ENCODE measurements around the gene FGFR2. TPM values are rescaled to one million over a fixed set of nuclear protein-coding genes. Genes with fewer than 3 reads are reported as not detected.

FGFR2 gene
- total RNA-seq, 1 experiment from 2014 or later: 135 TPM

DNA sequence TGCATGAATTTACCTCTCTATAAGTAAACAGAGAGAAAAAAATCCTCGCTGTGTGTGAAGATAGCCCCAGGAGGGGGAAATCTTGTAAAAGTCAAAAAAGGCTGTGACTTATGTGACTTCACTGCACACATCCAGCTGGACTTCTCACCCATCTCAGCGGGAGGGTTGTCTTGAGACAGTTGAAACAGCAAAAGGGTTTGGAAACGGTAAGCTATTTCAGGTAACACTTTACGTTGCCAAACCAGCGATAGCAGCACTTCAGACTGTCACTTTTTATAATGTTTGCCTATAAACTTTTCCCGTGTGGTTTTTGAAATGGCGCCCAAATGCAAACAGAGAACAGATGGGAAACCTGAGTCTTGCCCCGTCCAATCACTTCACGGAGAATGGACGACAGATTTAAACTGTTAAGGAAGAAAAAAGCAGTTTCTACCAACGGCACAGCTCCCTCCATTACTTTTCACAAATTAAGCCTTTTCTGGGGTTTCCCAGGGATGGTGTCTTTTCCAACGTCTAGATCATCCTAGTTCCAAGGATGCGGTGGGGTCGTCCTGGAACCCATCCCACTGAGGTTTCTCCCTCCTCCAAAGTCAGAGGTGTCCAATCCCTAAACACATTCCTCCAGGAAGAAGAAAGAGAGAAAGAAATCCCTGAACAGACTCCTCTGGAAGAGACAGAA, 25.2 kb downstream of the FGFR2 start:
- Histone ChIP-seq H3K4me2 (ENCODE audit: insufficient read depth, insufficient read length, low read length) (no peak overlapping the region), H2BK20ac (ENCODE audit: low read depth, low read length, poor library complexity, severe bottlenecking) (no peak overlapping the region), H3K27ac (ENCODE audit: insufficient read length, low read depth, low read length) (no peak overlapping the region), H2BK12ac (ENCODE audit: insufficient read length, low read depth, low read length) (no peak overlapping the region), H4K8ac (replicated peaks; ENCODE audit: insufficient read length, low read depth, low read length) (no peak overlapping the region), H2BK15ac (ENCODE audit: low read depth, low read length) (no peak overlapping the region), H3K18ac (ENCODE audit: insufficient read length, low read depth, low read length) (no peak overlapping the region), H3K56ac (ENCODE audit: insufficient read length, low read depth, low read length) (no peak overlapping the region), H3K14ac (ENCODE audit: insufficient read depth, low read length) (no peak overlapping the region), H4K91ac (ENCODE audit: insufficient read length, low read depth, low read length) (no peak overlapping the region), H4K20me1 (ENCODE audit: control insufficient read depth, insufficient read depth, insufficient read length) (no peaks in the 10 kb centered on the region), H3K4ac (ENCODE audit: low read depth, low read length) (no peak overlapping the region), H3K23me2 (ENCODE audit: insufficient read length, low read depth, low read length, poor library complexity, severe bottlenecking) (no peaks in the 10 kb centered on the region), H3T11ph (ENCODE audit: low read length) (no peak overlapping the region), H3K79me2 (ENCODE audit: insufficient read depth, low read length) (peaks cover 67% of the 10 kb centered on the region), H3K23ac (ENCODE audit: insufficient read length, low read depth, low read length) (no peak overlapping the region), H2AFZ (ENCODE audit: low read length) (no peak overlapping the region), H3K27me3 (ENCODE audit: insufficient read depth, low read length) (no peaks in the 10 kb centered on the region), H3K9me3 (ENCODE audit: control insufficient read depth, low read depth, low read length) (no peaks in the 10 kb centered on the region), H3K79me1 (ENCODE audit: insufficient read depth, low read depth, low read length, poor library complexity, severe bottlenecking) (peaks cover 16% of the 10 kb centered on the region), H4K5ac (ENCODE audit: insufficient read length, low read depth, low read length) (no peak overlapping the region), H2AK5ac (ENCODE audit: insufficient read length, low read length) (no peak overlapping the region), H2BK5ac (ENCODE audit: insufficient read length, low read length) (no peak overlapping the region), H2BK120ac (ENCODE audit: low read depth, low read length, poor library complexity, severe bottlenecking) (no peak overlapping the region), H3K4me1 (ENCODE audit: insufficient read depth, low read length) (peaks cover 21% of the 10 kb centered on the region), H3K9ac (ENCODE audit: extremely low read depth, insufficient read length, low read length) (no peak overlapping the region)
- no CpG with 5 or more reads among the region's 14 CpGs for WGBS (ENCODE audit: extremely low coverage, insufficient read length, low lambda C conversion rate)
- H3K27me3 Mint-ChIP-seq (ENCODE audit: low read depth): no peaks in the 10 kb centered on the region; the same call in 1 of the 2 replicates
- no peaks in the 10 kb centered on the region for H3K9me3 Mint-ChIP-seq
- H3K27ac Mint-ChIP-seq: peak overlapping the region; percentile 56 to 89 (median 84); a peak in 5 of 7 replicates
- DNase-seq: no peak
- peaks cover 68 to 77% of the 10 kb centered on the region in 2 experiments for H3K4me1 Mint-ChIP-seq
- TF ChIP-seq, protein P1, sequence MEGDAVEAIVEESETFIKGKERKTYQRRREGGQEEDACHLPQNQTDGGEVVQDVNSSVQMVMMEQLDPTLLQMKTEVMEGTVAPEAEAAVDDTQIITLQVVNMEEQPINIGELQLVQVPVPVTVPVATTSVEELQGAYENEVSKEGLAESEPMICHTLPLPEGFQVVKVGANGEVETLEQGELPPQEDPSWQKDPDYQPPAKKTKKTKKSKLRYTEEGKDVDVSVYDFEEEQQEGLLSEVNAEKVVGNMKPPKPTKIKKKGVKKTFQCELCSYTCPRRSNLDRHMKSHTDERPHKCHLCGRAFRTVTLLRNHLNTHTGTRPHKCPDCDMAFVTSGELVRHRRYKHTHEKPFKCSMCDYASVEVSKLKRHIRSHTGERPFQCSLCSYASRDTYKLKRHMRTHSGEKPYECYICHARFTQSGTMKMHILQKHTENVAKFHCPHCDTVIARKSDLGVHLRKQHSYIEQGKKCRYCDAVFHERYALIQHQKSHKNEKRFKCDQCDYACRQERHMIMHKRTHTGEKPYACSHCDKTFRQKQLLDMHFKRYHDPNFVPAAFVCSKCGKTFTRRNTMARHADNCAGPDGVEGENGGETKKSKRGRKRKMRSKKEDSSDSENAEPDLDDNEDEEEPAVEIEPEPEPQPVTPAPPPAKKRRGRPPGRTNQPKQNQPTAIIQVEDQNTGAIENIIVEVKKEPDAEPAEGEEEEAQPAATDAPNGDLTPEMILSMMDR (conservative IDR thresholded peaks at IDR 0.05): no peak
- H3K4me3 Mint-ChIP-seq: peak overlapping the region in 1 of 2 experiments; percentile 59; a peak in 2 of 5 replicates
- peaks cover 6 to 57% (median 43%) of the 10 kb centered on the region in 3 experiments; a peak in 6 of 7 replicates for H3K36me3 Mint-ChIP-seq (ENCODE audit: insufficient read depth in 1 of 3, low read depth in 3 of 3)

Data from H9 (cell line).